HepG2 (cell line): Measurements from ENCODE around the gene AGER. TPM values are rescaled to one million over a fixed set of nuclear protein-coding genes. Genes with fewer than 3 reads are reported as not detected.

ENCODE experiments used
- CBX1 ChIP-seq: IDR thresholded peaks from one replicate; pipeline ENCODE4 v1.6.1; 2016; ENCODE audit warnings: antibody characterized with exemption, low read depth
- FOXA1 ChIP-seq, 2 experiments: fragments of 450-650 bp in 1 of 2; sonication (generic) in 1 of 2; formaldehyde crosslinking in 1 of 2; IDR thresholded peaks; 2 replicates each; pipeline versions ENCODE4 v1.4.0 to v1.6.1; 2016 to 2020; ENCODE audit warnings: missing genetic modification reagents in 1 of 2
- FOXM1 ChIP-seq: sonication (generic); formaldehyde crosslinking; IDR thresholded peaks from 2 replicates; pipeline ENCODE4 v1.5.0; 2020; ENCODE audit warnings: missing genetic modification reagents
- GATAD1 ChIP-seq: IDR thresholded peaks from 2 replicates; pipeline ENCODE4 v1.6.1; 2016; ENCODE audit warnings: missing genetic modification reagents, missing compliant biosample characterization
- GLI4 ChIP-seq: sonication (generic); formaldehyde crosslinking; IDR thresholded peaks from 2 replicates; pipeline ENCODE4 v1.5.1; 2020; ENCODE audit warnings: missing genetic modification reagents, mild to moderate bottlenecking, moderate library complexity, borderline replicate concordance
- KLF12 ChIP-seq: sonication (generic); formaldehyde crosslinking; IDR thresholded peaks from 2 replicates; pipeline ENCODE4 v1.4.0; 2020; ENCODE audit warnings: missing genetic modification reagents, borderline replicate concordance
- NFE2 ChIP-seq: sonication (generic); formaldehyde crosslinking; IDR thresholded peaks from 2 replicates; pipeline ENCODE4 v1.4.0; 2020; ENCODE audit warnings: missing genetic modification reagents
- NRL ChIP-seq: sonication (generic); formaldehyde crosslinking; IDR thresholded peaks from 2 replicates; pipeline ENCODE4 v1.5.0; 2020; ENCODE audit warnings: missing genetic modification reagents, mild to moderate bottlenecking, moderate library complexity, borderline replicate concordance
- ONECUT2 ChIP-seq: sonication (generic); formaldehyde crosslinking; IDR thresholded peaks from 2 replicates; pipeline ENCODE4 v1.4.0; 2020; ENCODE audit warnings: missing genetic modification reagents
- REXO4 ChIP-seq: sonication (generic); formaldehyde crosslinking; IDR thresholded peaks from 2 replicates; pipeline ENCODE4 v1.8.0; 2022; ENCODE audit warnings: missing genetic modification reagents, mild to moderate bottlenecking, borderline replicate concordance
- TBL1XR1 ChIP-seq: fragments of 150-350 bp; IDR thresholded peaks from 2 replicates; pipeline ENCODE4 v1.6.1; 2014; ENCODE audit warnings: borderline replicate concordance, low read length; ENCODE audit not compliant: partially characterized antibody
- XBP1 ChIP-seq: sonication (generic); formaldehyde crosslinking; IDR thresholded peaks from 2 replicates; pipeline ENCODE4 v1.5.0; 2020; ENCODE audit warnings: missing genetic modification reagents
- ZNF329 ChIP-seq: sonication (generic); formaldehyde crosslinking; IDR thresholded peaks from 2 replicates; pipeline ENCODE4 v1.9.0; 2021; ENCODE audit warnings: low read depth, mild to moderate bottlenecking, missing genetic modification reagents
- ZNF564 ChIP-seq: sonication (generic); formaldehyde crosslinking; IDR thresholded peaks from 2 replicates; pipeline ENCODE4 v1.8.1; 2023; ENCODE audit warnings: mild to moderate bottlenecking, missing genetic modification reagents
- ZNF678 ChIP-seq: sonication (generic); formaldehyde crosslinking; IDR thresholded peaks from 2 replicates; pipeline ENCODE4 v1.4.0; 2020; ENCODE audit warnings: mild to moderate bottlenecking, missing genetic modification reagents
- ZNF746 ChIP-seq: sonication (generic); formaldehyde crosslinking; IDR thresholded peaks from 2 replicates; pipeline ENCODE4 v1.8.0; 2022; ENCODE audit warnings: mild to moderate bottlenecking, missing genetic modification reagents
- ZNF772 ChIP-seq: sonication (generic); formaldehyde crosslinking; IDR thresholded peaks from 2 replicates; pipeline ENCODE4 v1.5.0; 2020; ENCODE audit warnings: mild to moderate bottlenecking, missing genetic modification reagents
- ZSCAN31 ChIP-seq: sonication (generic); formaldehyde crosslinking; IDR thresholded peaks from 2 replicates; pipeline ENCODE4 v1.5.0; 2020; ENCODE audit warnings: low read depth, mild to moderate bottlenecking, missing genetic modification reagents
- polyA plus RNA-seq, 8 experiments: library from polyadenylated mRNA; depleted of rRNA in 3 of 8; stranded (reverse) in 7 of 8; unstranded in 1 of 8; fragments of >200 nt; fragmentation: Illumina TruSeq in 4 of 8; extraction: Trizol in 4 of 8; gene quantifications; 2 replicates each; pipeline versions ENCODE4 v1.2.1 to v1.2.3, GENCODE V29; 2011 to 2016; ENCODE audit warnings: low read depth in 4 of 8, missing spikeins in 1 of 8, mixed read lengths in 1 of 8; ENCODE audit not compliant: insufficient read depth in 1 of 8
- total RNA-seq, 5 experiments: library from RNA; depleted of rRNA; stranded (reverse); fragments of >200 nt; fragmentation: Illumina TruSeq; extraction: Trizol; gene quantifications; 2 replicates each; pipeline ENCODE4 v1.2.3, GENCODE V29; 2016; ENCODE audit warnings: low read depth in 1 of 5
- TF ChIP-seq, protein P1 (sequence below): sonication (generic); formaldehyde crosslinking; IDR thresholded peaks from 2 replicates; pipeline ENCODE4 v1.8.0; 2022; ENCODE audit warnings: missing genetic modification reagents, mild to moderate bottlenecking, moderate library complexity, borderline replicate concordance
- TF ChIP-seq, protein P2 (sequence below): sonication (generic); formaldehyde crosslinking; IDR thresholded peaks from 2 replicates; pipeline ENCODE4 v1.4.0; 2020; ENCODE audit warnings: mild to moderate bottlenecking, missing genetic modification reagents
- TF ChIP-seq, protein P3 (sequence below): sonication (generic); formaldehyde crosslinking; IDR thresholded peaks from 2 replicates; pipeline ENCODE4 v1.4.0; 2020; ENCODE audit warnings: missing genetic modification reagents
- TF ChIP-seq, protein P4 (sequence below): sonication (generic); formaldehyde crosslinking; IDR thresholded peaks from 2 replicates; pipeline ENCODE4 v1.4.0; 2020; ENCODE audit warnings: missing genetic modification reagents

The AGER gene
- total and polyA plus RNA-seq, 2 of the 13 experiments (the other 11 are each of a cell fraction or from before 2014, with no cell fraction given): 1.9 to 5.1 TPM

DNA sequence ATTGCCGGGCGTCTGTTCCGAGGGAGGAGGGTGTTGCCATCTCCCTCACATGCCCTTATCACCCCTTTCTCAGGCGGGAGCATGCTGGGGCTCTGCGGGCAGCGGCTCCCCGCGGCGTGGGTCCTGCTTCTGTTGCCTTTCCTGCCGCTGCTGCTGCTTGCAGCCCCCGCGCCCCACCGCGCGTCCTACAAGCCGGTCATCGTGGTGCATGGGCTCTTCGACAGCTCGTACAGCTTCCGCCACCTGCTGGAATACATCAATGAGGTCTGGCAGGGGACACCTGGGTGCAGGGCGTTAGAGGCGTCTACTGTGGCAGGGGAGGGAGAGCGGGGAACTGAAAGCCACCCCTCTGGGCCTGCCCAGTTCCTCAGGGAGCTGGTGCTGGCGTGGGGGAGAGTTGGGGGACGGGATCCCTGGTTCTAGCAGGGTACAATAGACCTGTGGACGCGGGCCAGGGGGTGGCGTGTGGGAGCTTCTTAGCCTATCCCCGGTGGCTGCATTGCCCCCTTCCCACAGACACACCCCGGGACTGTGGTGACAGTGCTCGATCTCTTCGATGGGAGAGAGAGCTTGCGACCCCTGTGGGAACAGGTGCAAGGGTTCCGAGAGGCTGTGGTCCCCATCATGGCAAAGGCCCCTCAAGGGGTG is 29.4 kb downstream of the AGER start (continued):
- TF ChIP-seq, protein P1, sequence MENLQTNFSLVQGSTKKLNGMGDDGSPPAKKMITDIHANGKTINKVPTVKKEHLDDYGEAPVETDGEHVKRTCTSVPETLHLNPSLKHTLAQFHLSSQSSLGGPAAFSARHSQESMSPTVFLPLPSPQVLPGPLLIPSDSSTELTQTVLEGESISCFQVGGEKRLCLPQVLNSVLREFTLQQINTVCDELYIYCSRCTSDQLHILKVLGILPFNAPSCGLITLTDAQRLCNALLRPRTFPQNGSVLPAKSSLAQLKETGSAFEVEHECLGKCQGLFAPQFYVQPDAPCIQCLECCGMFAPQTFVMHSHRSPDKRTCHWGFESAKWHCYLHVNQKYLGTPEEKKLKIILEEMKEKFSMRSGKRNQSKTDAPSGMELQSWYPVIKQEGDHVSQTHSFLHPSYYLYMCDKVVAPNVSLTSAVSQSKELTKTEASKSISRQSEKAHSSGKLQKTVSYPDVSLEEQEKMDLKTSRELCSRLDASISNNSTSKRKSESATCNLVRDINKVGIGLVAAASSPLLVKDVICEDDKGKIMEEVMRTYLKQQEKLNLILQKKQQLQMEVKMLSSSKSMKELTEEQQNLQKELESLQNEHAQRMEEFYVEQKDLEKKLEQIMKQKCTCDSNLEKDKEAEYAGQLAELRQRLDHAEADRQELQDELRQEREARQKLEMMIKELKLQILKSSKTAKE (CRISPR knock-in tag): peak; percentile 57; the same call in 1 of the 2 replicates
- no peak for TF ChIP-seq XBP1 (CRISPR knock-in tag)
- no peak for TF ChIP-seq ZNF678
- TF ChIP-seq, protein P2, sequence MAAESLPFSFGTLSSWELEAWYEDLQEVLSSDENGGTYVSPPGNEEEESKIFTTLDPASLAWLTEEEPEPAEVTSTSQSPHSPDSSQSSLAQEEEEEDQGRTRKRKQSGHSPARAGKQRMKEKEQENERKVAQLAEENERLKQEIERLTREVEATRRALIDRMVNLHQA (CRISPR knock-in tag): no peak
- peak; percentile 25; the same call in 1 of the 2 replicates for TF ChIP-seq ONECUT2
- TF ChIP-seq TBL1XR1: no peak
- peak; percentile 47; the same call in 1 of the 2 replicates for TF ChIP-seq ZSCAN31 (CRISPR knock-in tag)
- no peak for TF ChIP-seq KLF12 (CRISPR knock-in tag)
- TF ChIP-seq ZNF329: no peak
- TF ChIP-seq ZNF564 (CRISPR knock-in tag): no peak
- TF ChIP-seq ZNF772: 0 out of 2 replicates have a peak, but pooled peaks have one; percentile 15
- TF ChIP-seq ZNF746 (CRISPR knock-in tag): no peak
- TF ChIP-seq, protein P3, sequence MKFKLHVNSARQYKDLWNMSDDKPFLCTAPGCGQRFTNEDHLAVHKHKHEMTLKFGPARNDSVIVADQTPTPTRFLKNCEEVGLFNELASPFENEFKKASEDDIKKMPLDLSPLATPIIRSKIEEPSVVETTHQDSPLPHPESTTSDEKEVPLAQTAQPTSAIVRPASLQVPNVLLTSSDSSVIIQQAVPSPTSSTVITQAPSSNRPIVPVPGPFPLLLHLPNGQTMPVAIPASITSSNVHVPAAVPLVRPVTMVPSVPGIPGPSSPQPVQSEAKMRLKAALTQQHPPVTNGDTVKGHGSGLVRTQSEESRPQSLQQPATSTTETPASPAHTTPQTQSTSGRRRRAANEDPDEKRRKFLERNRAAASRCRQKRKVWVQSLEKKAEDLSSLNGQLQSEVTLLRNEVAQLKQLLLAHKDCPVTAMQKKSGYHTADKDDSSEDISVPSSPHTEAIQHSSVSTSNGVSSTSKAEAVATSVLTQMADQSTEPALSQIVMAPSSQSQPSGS (CRISPR knock-in tag): no peak
- peak; percentile 21 for TF ChIP-seq CBX1
- no peak for TF ChIP-seq NRL (CRISPR knock-in tag)
- no peak for TF ChIP-seq FOXA1 (IDR thresholded peaks at IDR 0.05)
- 0 out of 2 replicates have a peak, but pooled peaks have one; percentile 16 for TF ChIP-seq FOXA1 (CRISPR knock-in tag; IDR thresholded peaks at IDR 0.05)
- TF ChIP-seq, protein P4, sequence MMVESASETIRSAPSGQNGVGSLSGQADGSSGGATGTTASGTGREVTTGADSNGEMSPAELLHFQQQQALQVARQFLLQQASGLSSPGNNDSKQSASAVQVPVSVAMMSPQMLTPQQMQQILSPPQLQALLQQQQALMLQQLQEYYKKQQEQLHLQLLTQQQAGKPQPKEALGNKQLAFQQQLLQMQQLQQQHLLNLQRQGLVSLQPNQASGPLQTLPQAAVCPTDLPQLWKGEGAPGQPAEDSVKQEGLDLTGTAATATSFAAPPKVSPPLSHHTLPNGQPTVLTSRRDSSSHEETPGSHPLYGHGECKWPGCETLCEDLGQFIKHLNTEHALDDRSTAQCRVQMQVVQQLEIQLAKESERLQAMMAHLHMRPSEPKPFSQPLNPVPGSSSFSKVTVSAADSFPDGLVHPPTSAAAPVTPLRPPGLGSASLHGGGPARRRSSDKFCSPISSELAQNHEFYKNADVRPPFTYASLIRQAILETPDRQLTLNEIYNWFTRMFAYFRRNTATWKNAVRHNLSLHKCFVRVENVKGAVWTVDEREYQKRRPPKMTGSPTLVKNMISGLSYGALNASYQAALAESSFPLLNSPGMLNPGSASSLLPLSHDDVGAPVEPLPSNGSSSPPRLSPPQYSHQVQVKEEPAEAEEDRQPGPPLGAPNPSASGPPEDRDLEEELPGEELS (CRISPR knock-in tag): no peak
- no peak for TF ChIP-seq REXO4 (CRISPR knock-in tag)
- no peak for TF ChIP-seq GATAD1 (CRISPR knock-in tag)
- TF ChIP-seq FOXM1 (CRISPR knock-in tag): no peak
- TF ChIP-seq NFE2: no peak
- no peak; the same call in 1 of the 2 replicates for TF ChIP-seq GLI4 (CRISPR knock-in tag)
